ENCODE data around the gene SLC7A4. TPM values are rescaled to one million over a fixed set of nuclear protein-coding genes. Genes with fewer than 3 reads are reported as not detected.

Gene SLC7A4
- total RNA-seq, 1 donor = 0.36 TPM

DNA sequence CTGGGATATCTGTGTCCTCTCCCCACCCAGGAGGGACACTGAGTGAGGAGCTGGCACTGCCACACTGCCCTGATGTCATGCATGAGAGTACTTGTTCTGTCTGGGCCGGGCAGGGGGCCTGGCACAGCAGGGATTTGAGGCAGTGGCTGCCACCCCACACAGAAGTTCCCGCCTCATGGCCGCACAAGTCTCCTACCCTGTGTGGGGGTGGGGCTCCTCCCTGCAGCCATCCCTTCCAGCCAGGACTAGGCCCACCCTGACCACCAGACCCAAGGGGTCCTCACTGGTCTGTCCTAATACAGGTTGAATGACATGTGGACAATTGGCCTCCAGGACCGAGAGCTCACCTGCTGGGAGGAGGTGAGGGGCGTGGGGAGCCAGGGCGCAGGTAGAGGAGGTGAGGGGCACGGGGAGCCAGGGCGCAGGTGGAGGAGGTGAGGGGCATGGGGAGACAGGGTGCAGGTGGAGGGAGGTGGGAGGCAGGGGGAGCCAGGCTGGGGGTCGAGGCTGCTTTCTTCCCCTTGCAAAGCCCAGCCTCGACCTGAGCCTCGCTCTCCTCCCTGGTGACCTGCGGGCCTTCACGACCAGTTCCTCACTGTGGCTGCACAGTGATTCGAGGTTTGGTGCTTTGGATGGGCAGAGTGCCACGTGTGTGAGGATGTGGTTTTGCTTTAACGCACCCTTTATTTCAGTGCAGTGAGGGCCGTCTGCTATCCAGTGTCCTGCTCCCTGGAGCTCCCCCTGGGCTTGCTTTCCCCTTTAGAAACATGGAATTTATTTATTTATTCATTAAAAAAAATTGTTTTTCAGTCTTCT is 42.8 kb downstream of the SLC7A4 start:
- Histone ChIP-seq H3K27me3 (ENCODE audit: insufficient read depth, low read length) (no peaks in the 10 kb centered on the region), H2AFZ (ENCODE audit: low read length) (no peak overlapping the region), H3K36me3 (ENCODE audit: insufficient read depth, low read length) (peaks cover 55% of the 10 kb centered on the region), H3K27ac (ENCODE audit: low read depth, low read length) (no peak overlapping the region), H3K4me1 (ENCODE audit: insufficient read depth, low read length) (no peaks in the 10 kb centered on the region), H3K4me2 (ENCODE audit: insufficient read depth, low read length) (no peak overlapping the region), H4K20me1 (ENCODE audit: insufficient read depth, low read length) (peaks cover 6% of the 10 kb centered on the region), H3K4me3 (ENCODE audit: insufficient read depth, low read length) (no peak overlapping the region), H3K9me3 (ENCODE audit: low read depth, low read length) (no peaks in the 10 kb centered on the region), H3K79me2 (ENCODE audit: insufficient read depth, low read length) (peaks cover 7% of the 10 kb centered on the region)
- TF ChIP-seq CTCF (IDR thresholded peaks at IDR 0.05; ENCODE audit: extremely low read depth, low read depth, low read length) = no peak
- DNase-seq (ENCODE audit: insufficient read length, low spot score, missing footprints) = peak; percentile 89

DNA sequence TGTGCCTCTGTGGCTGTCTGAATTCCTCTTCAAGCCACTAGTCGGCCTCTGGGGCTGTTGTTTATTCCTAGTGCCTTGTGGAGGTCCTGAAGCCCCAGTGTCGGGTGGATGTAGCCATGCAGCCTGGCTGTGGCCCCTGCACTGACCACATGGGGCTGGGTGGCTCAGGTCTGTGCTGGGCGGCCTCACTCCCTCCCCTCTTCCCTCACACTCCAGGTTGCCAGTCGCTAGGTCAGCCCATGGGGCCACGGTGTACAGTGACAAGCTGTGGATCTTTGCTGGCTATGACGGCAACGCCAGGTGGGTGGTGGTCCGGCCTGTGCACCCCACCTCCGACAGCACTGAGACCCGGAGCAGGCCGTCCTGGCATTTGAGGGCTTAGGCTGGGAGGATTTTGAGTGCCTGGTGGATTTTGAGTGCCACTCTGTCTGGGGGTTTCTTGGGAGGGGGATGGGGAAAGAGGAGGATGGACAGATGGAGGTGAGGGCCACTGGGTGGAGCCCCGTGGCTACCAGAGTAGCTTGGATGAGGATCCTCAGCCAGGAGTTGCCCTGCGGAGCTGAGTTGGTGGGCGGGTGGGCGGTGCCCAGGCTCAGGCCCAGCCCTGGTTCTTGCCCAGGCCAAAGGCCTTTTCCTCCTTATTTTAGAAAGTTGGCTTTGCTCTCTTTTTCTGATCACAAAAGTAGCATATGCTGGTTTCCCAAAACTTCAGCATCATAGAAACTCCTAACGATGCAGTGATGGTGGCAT is 43.6 kb downstream of the SLC7A4 start:
- H3K27me3 ChIP-seq (ENCODE audit: insufficient read depth, low read length) = no peaks in the 10 kb centered on the region
- H3K79me2 ChIP-seq (ENCODE audit: insufficient read depth, low read length) = peaks cover 15% of the 10 kb centered on the region
- H3K4me2 ChIP-seq (ENCODE audit: insufficient read depth, low read length) = no peak overlapping the region
- no peak for TF ChIP-seq CTCF (IDR thresholded peaks at IDR 0.05; ENCODE audit: extremely low read depth, low read depth, low read length)
- DNase-seq (ENCODE audit: insufficient read length, low spot score, missing footprints) = no peak
- H3K9me3 ChIP-seq (ENCODE audit: low read depth, low read length) = no peaks in the 10 kb centered on the region
- no peak overlapping the region for H2AFZ ChIP-seq (ENCODE audit: low read length)
- H3K4me1 ChIP-seq (ENCODE audit: insufficient read depth, low read length) = peaks cover 1% of the 10 kb centered on the region
- H3K4me3 ChIP-seq (ENCODE audit: insufficient read depth, low read length) = no peak overlapping the region
- peaks cover 59% of the 10 kb centered on the region for H3K36me3 ChIP-seq (ENCODE audit: insufficient read depth, low read length)
- peaks cover 6% of the 10 kb centered on the region for H4K20me1 ChIP-seq (ENCODE audit: insufficient read depth, low read length)
- H3K27ac ChIP-seq (ENCODE audit: low read depth, low read length) = no peak overlapping the region

- no peaks in the 10 kb centered on the region for H3K27me3 ChIP-seq (ENCODE audit: insufficient read depth, low read length)
Measured at GRCh38 chr22:20987375-20987774, 45.0 kb downstream of the SLC7A4 start.

More at GRCh38 chr22:20987375-20987774, 45.0 kb downstream of the SLC7A4 start:
- Histone ChIP-seq H3K36me3 (ENCODE audit: insufficient read depth, low read length) (peaks cover 53% of the 10 kb centered on the region), H3K79me2 (ENCODE audit: insufficient read depth, low read length) (peaks cover 29% of the 10 kb centered on the region), H4K20me1 (ENCODE audit: insufficient read depth, low read length) (peaks cover 6% of the 10 kb centered on the region), H3K4me2 (ENCODE audit: insufficient read depth, low read length) (no peak overlapping the region), H3K27ac (ENCODE audit: low read depth, low read length) (no peak overlapping the region), H2AFZ (ENCODE audit: low read length) (no peak overlapping the region), H3K4me1 (ENCODE audit: insufficient read depth, low read length) (peaks cover 13% of the 10 kb centered on the region), H3K4me3 (ENCODE audit: insufficient read depth, low read length) (no peak overlapping the region), H3K9me3 (ENCODE audit: low read depth, low read length) (no peaks in the 10 kb centered on the region)
- no peak for DNase-seq (ENCODE audit: insufficient read length, low spot score, missing footprints)
- no peak for TF ChIP-seq CTCF (IDR thresholded peaks at IDR 0.05; ENCODE audit: extremely low read depth, low read depth, low read length)
